Activated B cell treated with CpG ODN at 0.5 μM for 24 hours (primary cell): ENCODE data around the gene EML1. TPM values are rescaled to one million over a fixed set of nuclear protein-coding genes. Genes with fewer than 3 reads are reported as not detected.

Experiments
- ATAC-seq: fragments of 200-7000 bp; cut with Tn5 transposase; one replicate; pipeline ENCODE4 v1.10.0; 2021; ENCODE audit warnings: low read depth, mild to moderate bottlenecking, moderate library complexity
- CTCF ChIA-PET: fragments of 350-600 bp; sonication (Branson Sonifier 250); formaldehyde crosslinking; loops from one replicate; lab custom pipeline; 2021; ENCODE audit warnings: antibody characterized with exemption; lab: Charles Lee
- POLR2A ChIA-PET: fragments of 350-600 bp; sonication (Branson Sonifier 250); formaldehyde crosslinking; loops from one replicate; lab custom pipeline; 2021; ENCODE audit warnings: antibody characterized with exemption; lab: Charles Lee
- DNase-seq: peaks from one replicate; pipeline ENCODE4 v3.0.0; 2022
- H3K27ac Mint-ChIP-seq: one replicate; pipeline ENCODE4 v1.8.0; 2020; ENCODE audit warnings: mixed read lengths
- H3K27me3 Mint-ChIP-seq: one replicate; pipeline ENCODE4 v1.8.0; 2021; ENCODE audit warnings: mixed read lengths
- H3K36me3 Mint-ChIP-seq: one replicate; pipeline ENCODE4 v1.8.0; 2021; ENCODE audit warnings: low read depth, mixed read lengths
- H3K4me1 Mint-ChIP-seq: one replicate; pipeline ENCODE4 v1.8.0; 2021; ENCODE audit warnings: mixed read lengths
- H3K4me3 Mint-ChIP-seq: one replicate; pipeline ENCODE4 v1.8.0; 2020; ENCODE audit warnings: mild to moderate bottlenecking, mixed read lengths
- H3K9me3 Mint-ChIP-seq: one replicate; pipeline ENCODE4 v1.8.0; 2020; ENCODE audit warnings: mixed read lengths
- intact Hi-C: fragments of 100-400 bp; cut with micrococcal nuclease; formaldehyde crosslinking; loops from one replicate; pipeline ENCODE4 v1.15.1; 2024
- total RNA-seq: library from RNA; stranded (reverse); gene quantifications from 2 replicates; pipeline ENCODE4 v1.2.3, GENCODE V29; 2022
- TF ChIP-seq, protein P1 (sequence below): fragments of 200-600 bp; IDR thresholded peaks from one replicate; pipeline ENCODE4 v1.8.0; 2022; ENCODE audit warnings: antibody characterized with exemption, mild to moderate bottlenecking

The EML1 gene
- total RNA-seq, 1 donor from 2014 or later, result not detected

DNA sequence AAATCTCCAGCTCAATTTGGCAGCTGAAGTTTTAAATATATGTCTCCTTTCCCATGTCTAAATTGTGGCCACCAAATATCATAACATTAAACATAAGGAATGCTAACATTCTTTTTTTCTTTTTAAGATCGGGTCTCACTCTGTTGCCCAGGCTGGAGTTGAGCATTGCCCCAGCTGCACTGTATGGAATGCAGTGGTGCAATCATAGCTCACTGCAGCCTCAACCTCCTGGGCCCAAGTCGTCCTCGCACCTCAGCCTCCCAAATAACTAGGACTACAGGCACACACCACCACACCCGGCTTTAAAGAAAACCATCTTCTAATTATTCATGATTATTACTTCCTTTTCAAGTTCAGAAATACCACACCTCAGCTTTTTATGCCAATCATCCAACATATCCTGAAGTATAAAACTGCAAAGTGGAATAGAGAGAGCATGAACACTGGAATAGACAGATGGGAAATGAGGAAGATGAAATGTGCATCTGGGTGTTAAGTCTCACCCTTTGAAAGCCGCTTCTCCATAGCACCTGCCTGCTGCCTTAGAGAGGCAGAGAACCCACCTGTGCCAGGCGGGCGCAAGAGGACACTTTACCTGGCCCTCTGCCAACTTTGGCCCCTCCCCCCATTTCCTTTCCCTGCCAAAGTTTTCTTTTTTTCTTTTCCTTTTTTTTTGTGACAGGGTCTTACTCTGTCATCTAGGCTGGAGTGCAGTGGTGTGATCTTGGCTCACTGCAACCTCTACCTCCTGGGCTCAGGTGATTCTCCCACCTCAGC is 2.8 kb upstream of the EML1 start:
- POLR2A ChIA-PET, result no interaction called here
- Mint-ChIP-seq H3K4me3 (no peak overlapping the region), H3K4me1 (peaks cover 6% of the 10 kb centered on the region), H3K9me3 (no peaks in the 10 kb centered on the region), H3K27me3 (peaks cover 37% of the 10 kb centered on the region), H3K36me3 (no peaks in the 10 kb centered on the region), H3K27ac (no peak overlapping the region)
- ATAC-seq, result no peak
- DNase-seq, result no peak
- TF ChIP-seq, protein P1, sequence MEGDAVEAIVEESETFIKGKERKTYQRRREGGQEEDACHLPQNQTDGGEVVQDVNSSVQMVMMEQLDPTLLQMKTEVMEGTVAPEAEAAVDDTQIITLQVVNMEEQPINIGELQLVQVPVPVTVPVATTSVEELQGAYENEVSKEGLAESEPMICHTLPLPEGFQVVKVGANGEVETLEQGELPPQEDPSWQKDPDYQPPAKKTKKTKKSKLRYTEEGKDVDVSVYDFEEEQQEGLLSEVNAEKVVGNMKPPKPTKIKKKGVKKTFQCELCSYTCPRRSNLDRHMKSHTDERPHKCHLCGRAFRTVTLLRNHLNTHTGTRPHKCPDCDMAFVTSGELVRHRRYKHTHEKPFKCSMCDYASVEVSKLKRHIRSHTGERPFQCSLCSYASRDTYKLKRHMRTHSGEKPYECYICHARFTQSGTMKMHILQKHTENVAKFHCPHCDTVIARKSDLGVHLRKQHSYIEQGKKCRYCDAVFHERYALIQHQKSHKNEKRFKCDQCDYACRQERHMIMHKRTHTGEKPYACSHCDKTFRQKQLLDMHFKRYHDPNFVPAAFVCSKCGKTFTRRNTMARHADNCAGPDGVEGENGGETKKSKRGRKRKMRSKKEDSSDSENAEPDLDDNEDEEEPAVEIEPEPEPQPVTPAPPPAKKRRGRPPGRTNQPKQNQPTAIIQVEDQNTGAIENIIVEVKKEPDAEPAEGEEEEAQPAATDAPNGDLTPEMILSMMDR, result no peak
- CTCF ChIA-PET, result no interaction called here
- intact Hi-C loops, result no loop called here

DNA sequence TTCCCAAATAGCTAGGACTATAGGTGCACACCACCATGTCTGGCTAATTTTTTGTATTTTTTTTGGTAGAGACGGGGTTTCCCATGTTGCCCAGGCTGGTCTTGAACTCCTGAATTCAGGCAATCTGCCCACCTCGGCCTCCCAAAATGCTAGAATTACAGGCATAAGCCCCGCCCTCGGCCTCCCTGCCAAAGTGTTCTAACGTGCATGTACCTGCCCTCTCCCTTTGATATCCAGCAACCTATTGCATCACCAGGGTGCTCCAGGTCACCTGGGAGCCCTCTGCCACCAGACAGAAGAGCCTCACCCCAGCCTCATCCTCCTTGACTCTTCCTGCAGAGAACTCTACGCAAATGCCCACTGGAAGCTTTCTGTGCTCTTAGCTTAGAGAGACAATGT is 2.2 kb upstream of the EML1 start:
- no peaks in the 10 kb centered on the region for H3K36me3 Mint-ChIP-seq
- H3K4me3 Mint-ChIP-seq, result no peak overlapping the region
- no peak for DNase-seq
- TF ChIP-seq, protein P1, result no peak
- H3K4me1 Mint-ChIP-seq, result peaks cover 6% of the 10 kb centered on the region
- no peak for ATAC-seq
- H3K9me3 Mint-ChIP-seq, result no peaks in the 10 kb centered on the region
- peaks cover 42% of the 10 kb centered on the region for H3K27me3 Mint-ChIP-seq
- ChIA-PET POLR2A (no interaction called here), CTCF (no interaction called here)
- intact Hi-C loops, result no loop called here
- no peak overlapping the region for H3K27ac Mint-ChIP-seq

DNA sequence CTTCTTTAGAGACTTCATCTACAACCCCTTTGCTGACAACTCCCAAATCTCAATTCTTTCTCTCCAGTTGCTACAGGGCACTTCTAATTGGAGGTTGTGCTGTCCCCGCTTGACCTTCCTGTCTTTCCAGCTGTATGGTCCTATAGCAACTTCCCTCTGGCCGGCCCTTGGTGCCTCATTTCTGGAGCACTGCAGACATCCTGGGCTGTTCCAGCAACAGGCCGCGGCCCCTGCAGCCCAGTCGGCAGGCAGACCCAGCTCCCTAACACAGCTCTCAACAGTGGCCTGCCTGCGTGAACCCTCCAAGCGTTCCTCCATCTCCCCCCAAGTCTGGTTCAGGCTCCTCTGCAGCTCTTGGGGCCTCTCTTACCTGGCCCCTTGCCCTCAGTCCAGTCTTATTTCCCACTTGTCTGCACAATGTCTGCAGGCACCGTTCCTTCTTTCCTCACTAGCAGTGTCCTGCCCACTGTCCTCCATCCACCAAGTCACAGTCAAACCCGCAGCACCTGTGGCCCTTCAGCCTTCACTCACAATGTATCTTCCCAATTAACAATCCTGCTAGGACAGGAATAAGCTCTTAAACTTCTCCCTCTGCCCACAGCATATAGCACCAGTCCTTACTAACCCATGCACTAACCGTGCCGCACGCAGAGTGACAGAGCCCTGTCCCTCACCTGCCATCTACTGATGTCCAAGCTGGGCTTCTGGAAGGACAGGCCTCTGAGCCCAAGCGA is 1.6 kb upstream of the EML1 start:
- peak overlapping the region; percentile 1 for H3K27ac Mint-ChIP-seq
- peaks cover 45% of the 10 kb centered on the region for H3K27me3 Mint-ChIP-seq
- ChIA-PET POLR2A (no interaction called here), CTCF (no interaction called here)
- no peak for DNase-seq
- intact Hi-C loops, result no loop called here
- no peaks in the 10 kb centered on the region for H3K9me3 Mint-ChIP-seq
- ATAC-seq, result no peak
- TF ChIP-seq, protein P1, result no peak
- no peak overlapping the region for H3K4me3 Mint-ChIP-seq
- H3K4me1 Mint-ChIP-seq, result peaks cover 6% of the 10 kb centered on the region
- H3K36me3 Mint-ChIP-seq, result no peaks in the 10 kb centered on the region

DNA sequence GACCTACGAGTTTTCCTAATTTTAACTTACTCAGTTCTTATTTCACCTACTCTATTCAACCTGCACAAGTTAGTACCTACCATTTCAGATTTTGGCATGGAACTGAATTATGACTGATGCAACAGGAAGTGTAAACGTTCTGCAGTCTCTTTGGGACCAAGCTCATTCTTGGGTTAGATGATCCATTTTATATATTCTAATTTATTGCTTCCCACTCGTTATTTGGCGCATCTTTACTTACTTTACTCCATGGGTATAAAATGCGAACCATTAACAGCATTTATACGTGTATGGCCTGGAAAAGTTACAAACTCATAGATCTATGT is 1.0 kb upstream of the EML1 start:
- POLR2A ChIA-PET, result no interaction called here
- H3K4me1 Mint-ChIP-seq, result peaks cover 6% of the 10 kb centered on the region
- CTCF ChIA-PET, result no interaction called here
- TF ChIP-seq, protein P1, result no peak
- intact Hi-C loops, result no loop called here
- H3K4me3 Mint-ChIP-seq, result peak overlapping the region; percentile 53
- no peaks in the 10 kb centered on the region for H3K36me3 Mint-ChIP-seq
- DNase-seq (no peak), ATAC-seq (no peak)
- H3K9me3 Mint-ChIP-seq, result no peaks in the 10 kb centered on the region
- H3K27ac Mint-ChIP-seq, result no peak overlapping the region
- peaks cover 49% of the 10 kb centered on the region for H3K27me3 Mint-ChIP-seq

DNA sequence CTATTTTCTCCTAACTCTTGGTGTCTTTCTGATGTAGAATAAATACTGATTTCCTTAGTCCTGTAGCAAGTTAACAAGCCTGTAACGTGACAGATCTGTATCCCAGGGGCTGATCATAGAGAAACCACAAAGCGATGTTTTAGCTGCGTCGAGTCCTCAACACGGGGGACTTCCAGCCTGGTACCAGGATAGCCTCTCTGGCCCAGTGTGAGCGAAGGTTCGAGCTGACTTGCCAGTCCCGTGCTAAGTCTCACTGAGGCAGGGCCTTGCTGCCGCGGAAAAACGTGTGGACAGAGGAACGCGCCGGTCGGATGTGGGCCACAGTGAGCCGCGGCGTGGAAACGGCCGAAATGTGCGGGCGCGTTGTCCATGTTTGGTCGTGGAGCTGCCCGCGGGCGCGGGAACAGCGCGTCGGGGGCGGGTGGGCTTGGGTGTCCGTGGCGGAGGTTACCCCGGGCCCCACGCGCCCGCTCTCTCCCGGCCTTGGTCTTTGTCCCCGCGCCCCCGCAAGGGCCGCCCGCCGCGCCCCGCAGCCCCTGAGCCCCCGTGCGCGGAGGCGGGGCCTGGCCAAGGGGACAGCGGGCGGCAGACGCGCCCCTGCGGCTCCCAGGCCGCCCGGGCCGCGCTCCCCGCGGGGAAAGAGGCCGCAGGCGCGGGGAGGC is 531 bp upstream of the EML1 start:
- H3K4me1 Mint-ChIP-seq, result peaks cover 6% of the 10 kb centered on the region
- TF ChIP-seq, protein P1, result no peak
- no peak overlapping the region for H3K27ac Mint-ChIP-seq
- peak overlapping the region; percentile 53 for H3K4me3 Mint-ChIP-seq
- ATAC-seq (no peak), DNase-seq (no peak)
- H3K27me3 Mint-ChIP-seq, result peaks cover 52% of the 10 kb centered on the region
- intact Hi-C loops, result loop anchor here (1.0 kb wide), 1 partner anchor 108 kb away; the partner anchor contains the start of gene CYP46A1
- H3K36me3 Mint-ChIP-seq, result no peaks in the 10 kb centered on the region
- ChIA-PET POLR2A (no interaction called here), CTCF (no interaction called here)
- no peaks in the 10 kb centered on the region for H3K9me3 Mint-ChIP-seq
